HEK293 (cell line): ENCODE results near the gene KRT73.

Source experiments
- CTCF ChIA-PET: fragments of 350-600 bp; formaldehyde crosslinking; extraction: SDS; loops from one replicate; lab custom pipeline; 2021; ENCODE audit warnings: antibody characterized with exemption; lab: Yijun Ruan, JAX
- POLR2A ChIA-PET: fragments of 300-600 bp; formaldehyde crosslinking; extraction: SDS; loops from one replicate; lab custom pipeline; 2020; ENCODE audit warnings: antibody characterized with exemption, inconsistent platforms; lab: Yijun Ruan, JAX
- H3K27ac ChIP-seq: fragments of 200-500 bp; sonication (Bioruptor generic); 2 replicates; pipeline ENCODE4 v1.5.1; 2014; ENCODE audit warnings: low read depth, low read length, control low read depth, inconsistent platforms; ENCODE audit errors: extremely low read depth
- H3K36me3 ChIP-seq, 2 experiments: fragments of 200-500 bp in 1 of 2; sonication (Bioruptor generic) in 1 of 2; 1 replicate in 1 of 2; 2 replicates in 1 of 2; pipeline ENCODE4 v1.5.1; 2014 to 2017; ENCODE audit warnings: inconsistent platforms in 2 of 2, low read length in 2 of 2; ENCODE audit not compliant: control insufficient read depth in 2 of 2, insufficient read depth in 1 of 2
- H3K4me1 ChIP-seq: fragments of 200-500 bp; sonication (Bioruptor generic); 2 replicates; pipeline ENCODE4 v1.5.1; 2014; ENCODE audit warnings: mild to moderate bottlenecking, low read length, inconsistent platforms; ENCODE audit not compliant: control insufficient read depth, insufficient read depth
- H3K4me3 ChIP-seq: 2 replicates; pipeline ENCODE4 v1.5.1; 2011; ENCODE audit warnings: low read depth, mild to moderate bottlenecking, control low read depth, low read length, moderate library complexity
- H3K9me3 ChIP-seq: fragments of 200-500 bp; sonication (Bioruptor generic); 2 replicates; pipeline ENCODE4 v1.5.1; 2014; ENCODE audit warnings: low read depth, low read length, inconsistent platforms; ENCODE audit not compliant: control insufficient read depth, insufficient read depth
- EGR2 ChIP-seq: fragments of 450-650 bp; formaldehyde crosslinking; IDR thresholded peaks from 2 replicates; pipeline ENCODE4 v1.5.1; 2016; ENCODE audit warnings: low read depth, missing biosample characterization, missing genetic modification characterization
- ELK4 ChIP-seq: IDR thresholded peaks from 2 replicates; pipeline ENCODE4 v1.6.1; 2011; ENCODE audit warnings: mild to moderate bottlenecking, low read depth, low read length, borderline replicate concordance
- PRDM2 ChIP-seq: fragments of 450-650 bp; formaldehyde crosslinking; IDR thresholded peaks from 2 replicates; pipeline ENCODE4 v1.5.1; 2016; ENCODE audit warnings: missing biosample characterization, missing genetic modification characterization, borderline replicate concordance
- RBAK ChIP-seq: fragments of 450-650 bp; formaldehyde crosslinking; IDR thresholded peaks from 2 replicates; pipeline ENCODE4 v1.5.1; 2016; ENCODE audit warnings: missing biosample characterization, missing genetic modification characterization
- SP2 ChIP-seq: fragments of 450-650 bp; formaldehyde crosslinking; IDR thresholded peaks from 2 replicates; pipeline ENCODE4 v1.5.1; 2016; ENCODE audit warnings: missing biosample characterization, missing genetic modification characterization
- ZBTB44 ChIP-seq: fragments of 450-650 bp; IDR thresholded peaks from 2 replicates; pipeline ENCODE4 v1.5.1; 2018; ENCODE audit warnings: missing biosample characterization, mild to moderate bottlenecking, missing genetic modification characterization
- ZEB2 ChIP-seq: fragments of 450-650 bp; formaldehyde crosslinking; IDR thresholded peaks from 2 replicates; pipeline ENCODE4 v1.5.1; 2016; ENCODE audit warnings: missing biosample characterization, missing genetic modification characterization
- ZFP37 ChIP-seq: fragments of 450-650 bp; formaldehyde crosslinking; IDR thresholded peaks from 2 replicates; pipeline ENCODE4 v1.5.1; 2016; ENCODE audit warnings: missing biosample characterization, missing genetic modification characterization
- ZNF121 ChIP-seq: fragments of 450-650 bp; formaldehyde crosslinking; IDR thresholded peaks from 2 replicates; pipeline ENCODE4 v1.5.1; 2016; ENCODE audit warnings: missing biosample characterization, missing genetic modification characterization
- ZNF26 ChIP-seq: fragments of 450-650 bp; formaldehyde crosslinking; IDR thresholded peaks from 2 replicates; pipeline ENCODE4 v1.5.1; 2016; ENCODE audit warnings: missing biosample characterization, missing genetic modification characterization
- ZNF292 ChIP-seq: fragments of 450-650 bp; formaldehyde crosslinking; IDR thresholded peaks from 2 replicates; pipeline ENCODE4 v1.5.1; 2016; ENCODE audit warnings: low read depth, missing biosample characterization, missing genetic modification characterization, borderline replicate concordance
- ZNF366 ChIP-seq: fragments of 450-650 bp; formaldehyde crosslinking; conservative IDR thresholded peaks from 2 replicates; pipeline ENCODE4 v1.5.1; 2016; ENCODE audit warnings: missing biosample characterization, missing genetic modification characterization
- ZNF416 ChIP-seq: fragments of 450-650 bp; formaldehyde crosslinking; IDR thresholded peaks from 2 replicates; pipeline ENCODE4 v1.5.1; 2016; ENCODE audit warnings: missing biosample characterization, missing genetic modification characterization
- ZNF529 ChIP-seq: fragments of 450-650 bp; formaldehyde crosslinking; IDR thresholded peaks from 2 replicates; pipeline ENCODE4 v1.5.1; 2017; ENCODE audit warnings: missing genetic modification characterization, missing biosample characterization; ENCODE audit not compliant: insufficient replicate concordance
- ZNF555 ChIP-seq: fragments of 450-650 bp; formaldehyde crosslinking; conservative IDR thresholded peaks from 2 replicates; pipeline ENCODE4 v1.5.1; 2017; ENCODE audit warnings: missing biosample characterization, mild to moderate bottlenecking, missing genetic modification characterization, inconsistent platforms
- ZNF560 ChIP-seq: fragments of 450-650 bp; formaldehyde crosslinking; IDR thresholded peaks from 2 replicates; pipeline ENCODE4 v1.5.1; 2017; ENCODE audit warnings: missing biosample characterization, missing genetic modification characterization, borderline replicate concordance
- TF ChIP-seq, protein P1 (sequence below): fragments of 450-650 bp; formaldehyde crosslinking; conservative IDR thresholded peaks from 2 replicates; pipeline ENCODE4 v1.5.1; 2016; ENCODE audit warnings: low read depth, missing biosample characterization, missing genetic modification characterization
- TF ChIP-seq, protein P2 (sequence below): fragments of 450-650 bp; formaldehyde crosslinking; IDR thresholded peaks from 2 replicates; pipeline ENCODE4 v1.5.1; 2016; ENCODE audit warnings: missing biosample characterization, missing genetic modification characterization

KRT73 gene

GRCh38 chr12:52631264-52631663, 12.9 kb upstream of the KRT73 start (continued):
- TF ChIP-seq PRDM2 (tag by site-specific recombination): no peak
- no peak for TF ChIP-seq ZEB2 (tag by site-specific recombination)
- no peak for TF ChIP-seq ZNF529 (tag by site-specific recombination)
- no peak for TF ChIP-seq EGR2 (tag by site-specific recombination)
- TF ChIP-seq ZNF121 (tag by site-specific recombination): no peak
- no peak for TF ChIP-seq ZNF366 (tag by site-specific recombination)
- no peak for TF ChIP-seq ZNF416 (tag by site-specific recombination)
- TF ChIP-seq ZFP37 (tag by site-specific recombination): no peak
- TF ChIP-seq, protein P1, sequence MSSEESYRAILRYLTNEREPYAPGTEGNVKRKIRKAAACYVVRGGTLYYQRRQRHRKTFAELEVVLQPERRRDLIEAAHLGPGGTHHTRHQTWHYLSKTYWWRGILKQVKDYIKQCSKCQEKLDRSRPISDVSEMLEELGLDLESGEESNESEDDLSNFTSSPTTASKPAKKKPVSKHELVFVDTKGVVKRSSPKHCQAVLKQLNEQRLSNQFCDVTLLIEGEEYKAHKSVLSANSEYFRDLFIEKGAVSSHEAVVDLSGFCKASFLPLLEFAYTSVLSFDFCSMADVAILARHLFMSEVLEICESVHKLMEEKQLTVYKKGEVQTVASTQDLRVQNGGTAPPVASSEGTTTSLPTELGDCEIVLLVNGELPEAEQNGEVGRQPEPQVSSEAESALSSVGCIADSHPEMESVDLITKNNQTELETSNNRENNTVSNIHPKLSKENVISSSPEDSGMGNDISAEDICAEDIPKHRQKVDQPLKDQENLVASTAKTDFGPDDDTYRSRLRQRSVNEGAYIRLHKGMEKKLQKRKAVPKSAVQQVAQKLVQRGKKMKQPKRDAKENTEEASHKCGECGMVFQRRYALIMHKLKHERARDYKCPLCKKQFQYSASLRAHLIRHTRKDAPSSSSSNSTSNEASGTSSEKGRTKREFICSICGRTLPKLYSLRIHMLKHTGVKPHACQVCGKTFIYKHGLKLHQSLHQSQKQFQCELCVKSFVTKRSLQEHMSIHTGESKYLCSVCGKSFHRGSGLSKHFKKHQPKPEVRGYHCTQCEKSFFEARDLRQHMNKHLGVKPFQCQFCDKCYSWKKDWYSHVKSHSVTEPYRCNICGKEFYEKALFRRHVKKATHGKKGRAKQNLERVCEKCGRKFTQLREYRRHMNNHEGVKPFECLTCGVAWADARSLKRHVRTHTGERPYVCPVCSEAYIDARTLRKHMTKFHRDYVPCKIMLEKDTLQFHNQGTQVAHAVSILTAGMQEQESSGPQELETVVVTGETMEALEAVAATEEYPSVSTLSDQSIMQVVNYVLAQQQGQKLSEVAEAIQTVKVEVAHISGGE: no peak

- Histone ChIP-seq H3K27ac (no peak overlapping the region), H3K4me1 (no peaks in the 10 kb centered on the region; the same call in 1 of the 2 replicates), H3K9me3 (no peaks in the 10 kb centered on the region), H3K36me3 (no peaks in the 10 kb centered on the region), H3K4me3 (no peak overlapping the region)
- ChIA-PET CTCF (no interaction called here), POLR2A (no interaction called here)
- no peak for TF ChIP-seq ZBTB44 (tag by site-specific recombination)
- no peak for TF ChIP-seq RBAK (tag by site-specific recombination)
- no peak for TF ChIP-seq ELK4
- no peak for TF ChIP-seq SP2
- TF ChIP-seq ZNF292 (tag by site-specific recombination): no peak
- TF ChIP-seq ZNF555 (tag by site-specific recombination): no peak
- TF ChIP-seq, protein P2, sequence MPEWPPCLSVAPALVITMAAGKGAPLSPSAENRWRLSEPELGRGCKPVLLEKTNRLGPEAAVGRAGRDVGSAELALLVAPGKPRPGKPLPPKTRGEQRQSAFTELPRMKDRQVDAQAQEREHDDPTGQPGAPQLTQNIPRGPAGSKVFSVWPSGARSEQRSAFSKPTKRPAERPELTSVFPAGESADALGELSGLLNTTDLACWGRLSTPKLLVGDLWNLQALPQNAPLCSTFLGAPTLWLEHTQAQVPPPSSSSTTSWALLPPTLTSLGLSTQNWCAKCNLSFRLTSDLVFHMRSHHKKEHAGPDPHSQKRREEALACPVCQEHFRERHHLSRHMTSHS: no peak
- no peak for TF ChIP-seq ZNF560
- no peak for TF ChIP-seq ZNF26 (tag by site-specific recombination)
These were observed 12.3 kb upstream of the KRT73 start for GRCh38 chr12:52630599-52631200.
